ENCODE data around the gene PLPPR3.
A peak's percentile ranks its signal among the peaks of the same experiment; 100 is the strongest.
"Not testable (repeated sequence)": the region's sequence is repeated elsewhere in the genome, so short reads cannot be mapped to it uniquely, and the experiment has no call there.

The PLPPR3 gene

GRCh38 chr19:821825-822503 is at the start of gene PLPPR3:
TSS of gene PLPPR3 (minus strand) at chr19:821955. CDS start at chr19:821559, 396 bp downstream.
- peak; percentile 9 to 25 for DNase-seq

- DNase-seq: no peak
Observed at GRCh38 chr19:870963-871401, 49.2 kb upstream of the PLPPR3 start.

- no peak for DNase-seq
Observed at GRCh38 chr19:870314-870713, 48.6 kb upstream of the PLPPR3 start.

- no peak for DNase-seq
Observed at GRCh38 chr19:869245-870177, 47.8 kb upstream of the PLPPR3 start.

- no peak for DNase-seq
Observed at GRCh38 chr19:868458-869244, 46.9 kb upstream of the PLPPR3 start.

GRCh38 chr19:867855-868457 is 46.2 kb upstream of the PLPPR3 start:
- DNase-seq: no peak

- no peak for DNase-seq
Observed at GRCh38 chr19:867301-867793, 45.6 kb upstream of the PLPPR3 start.

- DNase-seq: no peak
Observed at GRCh38 chr19:866769-867300, 45.1 kb upstream of the PLPPR3 start.

GRCh38 chr19:863315-863620 is 41.5 kb upstream of the PLPPR3 start:
- DNase-seq: no peak

GRCh38 chr19:862581-863314 is 41.0 kb upstream of the PLPPR3 start:
- DNase-seq: no peak

GRCh38 chr19:861756-862580 is 40.2 kb upstream of the PLPPR3 start:
- no peak for DNase-seq

GRCh38 chr19:861141-861755 is 39.5 kb upstream of the PLPPR3 start:
- DNase-seq: no peak

GRCh38 chr19:858868-859843 is 37.4 kb upstream of the PLPPR3 start, which contains the start of gene CFD:
TSS of gene CFD (plus strand) at chr19:859664. CDS start at chr19:859690, 26 bp downstream.
- DNase-seq: no peak

- no peak for DNase-seq
Observed at GRCh38 chr19:858284-858683, 36.5 kb upstream of the PLPPR3 start.

GRCh38 chr19:855566-856120 is 33.9 kb upstream of the PLPPR3 start:
- DNase-seq: peak in 1 of 2 experiments; percentile 18

GRCh38 chr19:855142-855541 is 33.4 kb upstream of the PLPPR3 start:
- DNase-seq: no peak

- no peak for DNase-seq
Observed at GRCh38 chr19:854549-854948, 32.8 kb upstream of the PLPPR3 start.

- not testable (repeated sequence) for DNase-seq
Observed at GRCh38 chr19:853614-854220, 32.0 kb upstream of the PLPPR3 start.

Measured in NCI-H1930 (cell line).